OCI-LY3 (cell line): ENCODE data around the gene BEX5.

ENCODE experiments used
- EZH2phosphoT487 ChIP-seq: fragments of 200-600 bp; shearing (Covaris generic); IDR thresholded peaks from 2 replicates; pipeline ENCODE4 v1.6.1; 2018; ENCODE audit warnings: antibody characterized with exemption, mixed run types, low read depth
- TF ChIP-seq, protein P1 (sequence below): fragments of 200-600, 300-600 bp; sonication (generic); IDR thresholded peaks from 2 replicates; pipeline ENCODE4 v1.5.1; 2014; ENCODE audit warnings: antibody characterized with exemption, low read length, low read depth

DNA sequence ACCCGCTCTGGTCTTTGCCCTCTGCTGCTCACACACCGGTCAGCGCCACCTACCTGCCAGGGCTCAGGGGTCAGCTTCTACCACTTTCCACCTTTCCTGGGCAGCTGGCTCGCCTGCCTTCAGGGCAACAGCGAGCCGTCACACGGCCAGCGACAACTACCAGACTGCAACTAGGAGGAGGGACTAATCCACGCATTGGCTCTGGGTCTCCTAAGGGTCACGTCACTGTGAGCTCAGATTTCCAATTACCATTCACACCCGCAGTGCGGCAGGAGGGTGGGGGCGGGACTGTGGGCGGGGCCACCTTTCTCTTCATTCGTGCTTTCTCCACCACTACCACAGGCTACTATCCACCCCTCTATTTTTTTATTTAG is at the start of gene BEX5:
- TF ChIP-seq, protein P1, sequence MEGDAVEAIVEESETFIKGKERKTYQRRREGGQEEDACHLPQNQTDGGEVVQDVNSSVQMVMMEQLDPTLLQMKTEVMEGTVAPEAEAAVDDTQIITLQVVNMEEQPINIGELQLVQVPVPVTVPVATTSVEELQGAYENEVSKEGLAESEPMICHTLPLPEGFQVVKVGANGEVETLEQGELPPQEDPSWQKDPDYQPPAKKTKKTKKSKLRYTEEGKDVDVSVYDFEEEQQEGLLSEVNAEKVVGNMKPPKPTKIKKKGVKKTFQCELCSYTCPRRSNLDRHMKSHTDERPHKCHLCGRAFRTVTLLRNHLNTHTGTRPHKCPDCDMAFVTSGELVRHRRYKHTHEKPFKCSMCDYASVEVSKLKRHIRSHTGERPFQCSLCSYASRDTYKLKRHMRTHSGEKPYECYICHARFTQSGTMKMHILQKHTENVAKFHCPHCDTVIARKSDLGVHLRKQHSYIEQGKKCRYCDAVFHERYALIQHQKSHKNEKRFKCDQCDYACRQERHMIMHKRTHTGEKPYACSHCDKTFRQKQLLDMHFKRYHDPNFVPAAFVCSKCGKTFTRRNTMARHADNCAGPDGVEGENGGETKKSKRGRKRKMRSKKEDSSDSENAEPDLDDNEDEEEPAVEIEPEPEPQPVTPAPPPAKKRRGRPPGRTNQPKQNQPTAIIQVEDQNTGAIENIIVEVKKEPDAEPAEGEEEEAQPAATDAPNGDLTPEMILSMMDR, result no peak
- TF ChIP-seq EZH2phosphoT487, result no peak
